ENCODE measurements around the gene ARL4A. TPM values are rescaled to one million over a fixed set of nuclear protein-coding genes. Genes with fewer than 3 reads are reported as not detected.

The ARL4A gene
- total and polyA plus RNA-seq, 2 of the 8 experiments (the other 6 are each of a cell fraction or from before 2014, with no cell fraction given) = 14.5 to 29.2 TPM

- Histone ChIP-seq H3K27ac (ENCODE audit: low read depth, low read length) (no peak overlapping the region), H3K36me3 (ENCODE audit: control insufficient read depth in 2 of 4, insufficient read depth in 4 of 4, low read length in 3 of 4) (no peaks in the 10 kb centered on the region), H2BK12ac (ENCODE audit: low read depth, low read length) (no peak overlapping the region), H4K91ac (replicated peaks; ENCODE audit: insufficient read length, low read length) (no peak overlapping the region), H2BK20ac (ENCODE audit: low read length) (no peak overlapping the region), H3K9me3 (ENCODE audit: insufficient read depth in 2 of 2, low read depth in 1 of 2, low read length in 1 of 2) (no peaks in the 10 kb centered on the region), H2AFZ (ENCODE audit: low read length) (no peak overlapping the region), H2BK120ac (replicated peaks; ENCODE audit: low read depth, low read length) (no peak overlapping the region), H3K14ac (ENCODE audit: insufficient read length) (no peak overlapping the region), H3K4me2 (ENCODE audit: insufficient read depth in 1 of 2, low read depth in 2 of 2, low read length in 2 of 2) (no peak overlapping the region), H4K20me1 (replicated peaks in 1 of 2; ENCODE audit: control insufficient read depth in 1 of 2, insufficient read depth in 2 of 2, low read length in 2 of 2) (no peaks in the 10 kb centered on the region), H3K9ac (replicated peaks in 1 of 4; ENCODE audit: extremely low read depth in 1 of 4, low read depth in 3 of 4, low read length in 3 of 4) (no peak overlapping the region), H3K56ac (replicated peaks; ENCODE audit: insufficient read length, low read depth, low read length) (no peak overlapping the region), H2BK5ac (ENCODE audit: low read depth, low read length) (no peak overlapping the region), H2AK5ac (ENCODE audit: low read depth, low read length) (no peak overlapping the region), H3K4ac (replicated peaks; ENCODE audit: insufficient read length, low read depth, low read length) (no peak overlapping the region), H3K27me3 (replicated peaks in 1 of 4; ENCODE audit: control insufficient read depth in 3 of 4, extremely low read depth in 1 of 4, insufficient read depth in 3 of 4, low read length in 3 of 4) (no peaks in the 10 kb centered on the region), H2BK15ac (ENCODE audit: low read length) (no peak overlapping the region), H3K4me1 (replicated peaks in 1 of 4; ENCODE audit: control insufficient read depth in 3 of 4, insufficient read depth in 4 of 4, low read length in 3 of 4) (no peaks in the 10 kb centered on the region; a peak in 2 of 7 replicates), H3K23me2 (ENCODE audit: low read depth, low read length) (no peaks in the 10 kb centered on the region), H3K79me2 (ENCODE audit: control insufficient read depth in 1 of 2, insufficient read depth in 2 of 2, low read length in 2 of 2) (no peaks in the 10 kb centered on the region), H3K79me1 (ENCODE audit: low read depth, low read length) (no peaks in the 10 kb centered on the region), H4K8ac (ENCODE audit: extremely low read depth, insufficient read depth, low read length) (no peak overlapping the region), H3K4me3 (ENCODE audit: extremely low read depth in 1 of 4, insufficient read depth in 2 of 4, low read depth in 3 of 4, low read length in 4 of 4) (no peak overlapping the region), H4K5ac (ENCODE audit: insufficient read length, low read depth, low read length) (no peak overlapping the region), H3K23ac (ENCODE audit: insufficient read length) (no peak overlapping the region), H3K18ac (ENCODE audit: extremely low read depth, low read length) (no peak overlapping the region)
- DNase-seq (ENCODE audit: low read depth in 1 of 2, low spot score in 2 of 2) (no peak), FAIRE-seq (no peak)
- POLR2A ChIA-PET (ENCODE audit: partially characterized antibody) = no interaction called here
- WGBS, 2 experiments (ENCODE audit: extremely low coverage in 1 of 2, insufficient coverage in 1 of 2, insufficient read length in 1 of 2, insufficient replicate concordance in 2 of 2, low coverage in 1 of 2, low lambda C conversion rate in 2 of 2, missing lambda C conversion rate in 1 of 2) = 93% methylated on average over 2 of the region's 2 CpGs; no CpG with 5 or more reads in 1 of the 2 experiments
- CTCF ChIA-PET (ENCODE audit: partially characterized antibody) = no interaction called here
- TF ChIP-seq ZNF274 (IDR thresholded peaks at IDR 0.05; ENCODE audit: borderline replicate concordance, extremely low read depth, low read length) = no peak
- no peak for TF ChIP-seq FOSL1 (IDR thresholded peaks at IDR 0.05; ENCODE audit: insufficient read depth, low read depth, low read length)
- TF ChIP-seq YY1 (IDR thresholded peaks at IDR 0.05; ENCODE audit: low read depth, low read length) = no peak
- TF ChIP-seq GTF2F1 (IDR thresholded peaks at IDR 0.05; ENCODE audit: borderline replicate concordance, low read depth, low read length) = no peak
- TF ChIP-seq SP2 (IDR thresholded peaks at IDR 0.05; ENCODE audit: low read length) = no peak
- no peak for TF ChIP-seq CBX8 (IDR thresholded peaks at IDR 0.05; ENCODE audit: borderline replicate concordance, low read depth, low read length)
- TF ChIP-seq POLR2AphosphoS5 (IDR thresholded peaks at IDR 0.05; ENCODE audit: low read depth, low read length) = no peak
- TF ChIP-seq POU5F1 (IDR thresholded peaks at IDR 0.05; ENCODE audit: low read depth, low read length) = no peak
- TF ChIP-seq HDAC2 (IDR thresholded peaks at IDR 0.05; ENCODE audit: borderline replicate concordance in 1 of 2, low read depth in 2 of 2, low read length in 2 of 2) = no peak
- no peak for TF ChIP-seq TAF1 (IDR thresholded peaks at IDR 0.05; ENCODE audit: low read depth, low read length)
- TF ChIP-seq RAD21 (IDR thresholded peaks at IDR 0.05 in 1 of 2, conservative IDR thresholded peaks at IDR 0.05 in 1 of 2; ENCODE audit: low read depth in 2 of 2, low read length in 2 of 2) = no peak
- TF ChIP-seq KDM4A (IDR thresholded peaks at IDR 0.05; ENCODE audit: low read depth, low read length, severe bottlenecking) = no peak
- no peak for TF ChIP-seq TEAD4 (IDR thresholded peaks at IDR 0.05; ENCODE audit: low read depth, low read length)
- TF ChIP-seq USF2 (IDR thresholded peaks at IDR 0.05; ENCODE audit: low read length) = no peak
These were observed 32.3 kb upstream of the ARL4A start for GRCh38 chr7:12655161-12655560.

Measured in H1 (cell line).